ENCODE results near the gene NDUFB5. TPM values are rescaled to one million over a fixed set of nuclear protein-coding genes. Genes with fewer than 3 reads are reported as not detected.

Gene NDUFB5
- total and polyA plus RNA-seq, 4 donors = 44.8 to 149 (median 73.2) TPM

GRCh38 chr3:179660872-179661271 lies 56.3 kb downstream of the NDUFB5 start:
- peaks cover 0 to 40% (median under 1%) of the 10 kb centered on the region in 5 donors for H3K4me1 ChIP-seq (ENCODE audit: control insufficient read depth in 5 of 5, insufficient read depth in 5 of 5, low read length in 5 of 5)
- WGBS, 2 donors = 89 to 94% methylated on average over 3 of the region's 3 CpGs
- ATAC-seq (ENCODE audit: insufficient read depth, low FRiP score) = no peak
- DNase-seq = no peak
- no peak overlapping the region for H3K9ac ChIP-seq (ENCODE audit: insufficient read depth in 1 of 2, low read length in 2 of 2)
- no peaks in the 10 kb centered on the region for H3K27me3 ChIP-seq (ENCODE audit: control insufficient read depth in 3 of 3, insufficient read depth in 3 of 3, low read length in 2 of 3)
- H3K27ac ChIP-seq (ENCODE audit: low read depth in 1 of 2, low read length in 1 of 2) = no peak overlapping the region
- no peak for TF ChIP-seq CTCF (IDR thresholded peaks at IDR 0.05; ENCODE audit: control extremely low read depth, extremely low read depth)
- H3K4me3 ChIP-seq = no peak overlapping the region
- H3K36me3 ChIP-seq (ENCODE audit: control insufficient read depth in 4 of 4, insufficient read depth in 4 of 4, low read length in 4 of 4) = no peaks in the 10 kb centered on the region
- H3K9me3 ChIP-seq (ENCODE audit: control insufficient read depth in 4 of 4, insufficient read depth in 3 of 4, low read length in 3 of 4) = no peaks in the 10 kb centered on the region

GRCh38 chr3:179661777-179662176 lies 57.2 kb downstream of the NDUFB5 start:
- no peak overlapping the region for H3K4me3 ChIP-seq
- no peaks in the 10 kb centered on the region for H3K27me3 ChIP-seq (ENCODE audit: control insufficient read depth in 3 of 3, insufficient read depth in 3 of 3, low read length in 2 of 3)
- H3K9ac ChIP-seq (ENCODE audit: insufficient read depth in 1 of 2, low read length in 2 of 2) = no peak overlapping the region
- no peaks in the 10 kb centered on the region for H3K36me3 ChIP-seq (ENCODE audit: control insufficient read depth in 4 of 4, insufficient read depth in 4 of 4, low read length in 4 of 4)
- DNase-seq (no peak), ATAC-seq (ENCODE audit: insufficient read depth, low FRiP score) (no peak)
- no peak for TF ChIP-seq CTCF (IDR thresholded peaks at IDR 0.05; ENCODE audit: control extremely low read depth, extremely low read depth)
- H3K27ac ChIP-seq (ENCODE audit: low read depth in 1 of 2, low read length in 1 of 2) = no peak overlapping the region
- peaks cover 2 to 43% (median 10%) of the 10 kb centered on the region in 5 donors for H3K4me1 ChIP-seq (ENCODE audit: control insufficient read depth in 5 of 5, insufficient read depth in 5 of 5, low read length in 5 of 5)
- H3K9me3 ChIP-seq (ENCODE audit: control insufficient read depth in 4 of 4, insufficient read depth in 3 of 4, low read length in 3 of 4) = no peaks in the 10 kb centered on the region
- WGBS, 2 donors = 80 to 89% methylated on average over 4 of the region's 4 CpGs

GRCh38 chr3:179663093-179663492 lies 58.5 kb downstream of the NDUFB5 start:
- H3K9me3 ChIP-seq (ENCODE audit: control insufficient read depth in 4 of 4, insufficient read depth in 3 of 4, low read length in 3 of 4) = no peaks in the 10 kb centered on the region
- no peak for ATAC-seq (ENCODE audit: insufficient read depth, low FRiP score)
- WGBS, 2 donors = 72 to 74% methylated on average over 1 of the region's 1 CpG
- DNase-seq = no peak
- TF ChIP-seq CTCF (IDR thresholded peaks at IDR 0.05; ENCODE audit: control extremely low read depth, extremely low read depth) = no peak
- no peaks in the 10 kb centered on the region for H3K36me3 ChIP-seq (ENCODE audit: control insufficient read depth in 4 of 4, insufficient read depth in 4 of 4, low read length in 4 of 4)
- no peak overlapping the region for H3K27ac ChIP-seq (ENCODE audit: low read depth in 1 of 2, low read length in 1 of 2)
- H3K4me1 ChIP-seq (ENCODE audit: control insufficient read depth in 5 of 5, insufficient read depth in 5 of 5, low read length in 5 of 5) = peaks cover 2 to 41% (median 11%) of the 10 kb centered on the region in 5 donors
- no peak overlapping the region for H3K9ac ChIP-seq (ENCODE audit: insufficient read depth in 1 of 2, low read length in 2 of 2)
- no peak overlapping the region for H3K4me3 ChIP-seq
- no peaks in the 10 kb centered on the region for H3K27me3 ChIP-seq (ENCODE audit: control insufficient read depth in 3 of 3, insufficient read depth in 3 of 3, low read length in 2 of 3)

GRCh38 chr3:179666030-179666429 lies 61.4 kb downstream of the NDUFB5 start:
- H3K9ac ChIP-seq (ENCODE audit: insufficient read depth in 1 of 2, low read length in 2 of 2) = peak overlapping the region in 1 of 2 donors; percentile 1
- H3K36me3 ChIP-seq (ENCODE audit: control insufficient read depth in 4 of 4, insufficient read depth in 4 of 4, low read length in 4 of 4) = no peaks in the 10 kb centered on the region
- TF ChIP-seq CTCF (IDR thresholded peaks at IDR 0.05; ENCODE audit: control extremely low read depth, extremely low read depth) = no peak
- DNase-seq = peak in 1 of 3 donors; percentile 18
- no peak for ATAC-seq (ENCODE audit: insufficient read depth, low FRiP score)
- H3K27me3 ChIP-seq (ENCODE audit: control insufficient read depth in 3 of 3, insufficient read depth in 3 of 3, low read length in 2 of 3) = no peaks in the 10 kb centered on the region
- peaks cover 2 to 36% (median 9%) of the 10 kb centered on the region in 5 donors for H3K4me1 ChIP-seq (ENCODE audit: control insufficient read depth in 5 of 5, insufficient read depth in 5 of 5, low read length in 5 of 5)
- no peaks in the 10 kb centered on the region for H3K9me3 ChIP-seq (ENCODE audit: control insufficient read depth in 4 of 4, insufficient read depth in 3 of 4, low read length in 3 of 4)
- no peak overlapping the region for H3K4me3 ChIP-seq
- WGBS, 2 donors = 25 to 44% methylated on average over 1 of the region's 1 CpG
- peak overlapping the region; percentile 12 to 81 for H3K27ac ChIP-seq (ENCODE audit: low read depth in 1 of 2, low read length in 1 of 2)

Data from lung (tissue), 12 donors.